Measurements from ENCODE around the gene NUCB1. TPM values are rescaled to one million over a fixed set of nuclear protein-coding genes. Genes with fewer than 3 reads are reported as not detected.

NUCB1 gene
- total RNA-seq = 112 and 148 TPM in 2 replicates

GRCh38 chr19:48899781-48900476 lies at the start of gene NUCB1:
Gene NUCB1 (plus strand): TSS chr19:48900312. CDS start chr19:48900797, 485 bp downstream.

GRCh38 chr19:48868114-48868886 lies 31.8 kb upstream of the NUCB1 start, which contains the start of gene PLEKHA4:
Gene PLEKHA4 (minus strand): TSS chr19:48868617. CDS start chr19:48867620, 997 bp downstream.

GRCh38 chr19:48872182-48872883 lies 27.8 kb upstream of the NUCB1 start, which contains the start of gene PPP1R15A:
Gene PPP1R15A (plus strand): TSS chr19:48872421. CDS start chr19:48873234, 813 bp downstream.

GRCh38 chr19:48933382-48933932 lies 33.3 kb downstream of the NUCB1 start, which contains the start of gene DHDH:
Gene DHDH (plus strand): TSS chr19:48933699. CDS start chr19:48933722, 23 bp downstream.

GRCh38 chr19:48954595-48955307 lies 54.6 kb downstream of the NUCB1 start, which contains the start of gene BAX:
Gene BAX (plus strand): TSS chr19:48954875. CDS start chr19:48954929, 54 bp downstream.

GRCh38 chr19:48965040-48965805 lies 65.1 kb downstream of the NUCB1 start, which contains the start of gene FTL:
Gene FTL (plus strand): TSS chr19:48965309. CDS start chr19:48965508, 199 bp downstream.

Other genes with a start within 250 kb of the NUCB1 start
- gene NTN5, start 227.3 kb upstream of the NUCB1 start, total RNA-seq = under 0.01 TPM in 1 of 2 replicates, not detected in the other
- not detected in 2 replicates for gene FUT2, start 204.3 kb upstream of the NUCB1 start, total RNA-seq
- 0.09 and 0.38 TPM in 2 replicates for gene MAMSTR, start 180.6 kb upstream of the NUCB1 start, total RNA-seq
- gene RASIP1, start 159.7 kb upstream of the NUCB1 start, total RNA-seq = 54.5 and 70.3 TPM in 2 replicates
- gene IZUMO1, start 153.4 kb upstream of the NUCB1 start, total RNA-seq = 0.27 and 0.38 TPM in 2 replicates
- gene FUT1, start 147.7 kb upstream of the NUCB1 start, total RNA-seq = 4.5 and 6.9 TPM in 2 replicates
- not detected in 2 replicates for gene FGF21, start 144.8 kb upstream of the NUCB1 start, total RNA-seq
- gene BCAT2, start 89.3 kb upstream of the NUCB1 start, total RNA-seq = 36.6 and 36.9 TPM in 2 replicates
- 4.6 and 4.9 TPM in 2 replicates for gene HSD17B14, start 63.8 kb upstream of the NUCB1 start, total RNA-seq
- gene PLEKHA4, start 31.7 kb upstream of the NUCB1 start, total RNA-seq = 1.2 and 3.2 TPM in 2 replicates
- 29.1 and 32.7 TPM in 2 replicates for gene PPP1R15A, start 27.9 kb upstream of the NUCB1 start, total RNA-seq
- gene TULP2, start 1.6 kb upstream of the NUCB1 start, total RNA-seq = not detected in 2 replicates
- 0.18 TPM in 1 of 2 replicates, not detected in the other for gene DHDH, start 33.4 kb downstream of the NUCB1 start, total RNA-seq
- 143 and 157 TPM in 2 replicates for gene BAX, start 54.6 kb downstream of the NUCB1 start, total RNA-seq
- 714 and 907 TPM in 2 replicates for gene FTL, start 65.0 kb downstream of the NUCB1 start, total RNA-seq
- gene GYS1, start 93.0 kb downstream of the NUCB1 start, total RNA-seq = 27.3 and 31.8 TPM in 2 replicates
- 261 and 328 TPM in 2 replicates for gene RUVBL2, start 93.6 kb downstream of the NUCB1 start, total RNA-seq
- gene LHB, start 116.8 kb downstream of the NUCB1 start, total RNA-seq = 0.19 TPM in 1 of 2 replicates, not detected in the other
- not detected in 2 replicates for gene CGB3, start 124.0 kb downstream of the NUCB1 start, total RNA-seq
- gene CGB2, start 131.6 kb downstream of the NUCB1 start, total RNA-seq = 0.19 TPM in 1 of 2 replicates, not detected in the other
- not detected in 2 replicates for gene CGB1, start 136.6 kb downstream of the NUCB1 start, total RNA-seq
- gene CGB5, start 143.5 kb downstream of the NUCB1 start, total RNA-seq = not detected in 2 replicates
- gene CGB8, start 148.8 kb downstream of the NUCB1 start, total RNA-seq = not detected in 2 replicates
- 0.09 TPM in 2 replicates for gene CGB7, start 157.4 kb downstream of the NUCB1 start, total RNA-seq
- gene NTF4, start 164.5 kb downstream of the NUCB1 start, total RNA-seq = not detected in 2 replicates
- gene KCNA7, start 172.4 kb downstream of the NUCB1 start, total RNA-seq = not detected in 2 replicates
- 181 and 227 TPM in 2 replicates for gene SNRNP70, start 185.1 kb downstream of the NUCB1 start, total RNA-seq
- 2.1 and 4.7 TPM in 2 replicates for gene LIN7B, start 214.1 kb downstream of the NUCB1 start, total RNA-seq
- gene C19orf73, start 218.8 kb downstream of the NUCB1 start, total RNA-seq = 0.28 and 0.63 TPM in 2 replicates
- gene PPFIA3, start 219.2 kb downstream of the NUCB1 start, total RNA-seq = 3.2 and 4.2 TPM in 2 replicates

Measured in endothelial cell of coronary artery (primary cell).